PC-3 (cell line): Measurements from ENCODE around the gene IYD.

Experiments used
- CTCF ChIP-seq: fragments of 300-600 bp; sonication (generic); conservative IDR thresholded peaks from 2 replicates; pipeline ENCODE4 v1.5.1; 2017; ENCODE audit warnings: antibody characterized with exemption, low read depth, mild to moderate bottlenecking, low read length
- EZH2 ChIP-seq: fragments of 300-600 bp; sonication (generic); IDR thresholded peaks from one replicate; pipeline ENCODE4 v1.6.1; 2017; ENCODE audit warnings: antibody characterized with exemption, mild to moderate bottlenecking, low read length; ENCODE audit not compliant: unreplicated experiment

- TF ChIP-seq EZH2 = no peak
- no peak for TF ChIP-seq CTCF
Observed at GRCh38 chr6:150394053-150394898, 25.5 kb downstream of the IYD start.
